D341Med (cell line): ENCODE results near the gene MLLT1.

Source experiments
- DNase-seq: peaks from one replicate; pipeline ENCODE4 v3.0.0; 2012; ENCODE audit warnings: low spot score

Gene MLLT1

DNA sequence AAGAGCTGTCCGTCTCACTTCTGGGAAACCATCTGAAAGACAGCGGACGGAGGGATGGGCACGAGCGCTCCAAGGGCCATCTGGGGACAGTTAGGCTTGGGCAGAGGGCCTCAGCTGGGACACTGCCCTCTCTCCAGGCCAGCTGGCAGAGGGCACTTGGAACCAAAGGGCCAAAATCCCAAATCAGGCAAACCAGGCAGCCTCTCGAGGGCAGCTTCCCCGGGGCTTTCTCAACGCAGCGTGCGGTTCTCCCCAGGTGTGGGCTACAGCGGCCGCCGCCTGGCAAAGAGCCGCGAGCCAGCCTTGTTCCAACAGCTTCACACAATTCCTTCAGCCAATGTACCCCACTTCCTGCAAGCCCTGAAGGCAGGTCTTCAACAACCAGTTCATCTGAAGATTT lies 5.0 kb downstream of the MLLT1 start:
- no peak for DNase-seq

- DNase-seq, result no peak
These were observed 5.8 kb downstream of the MLLT1 start for GRCh38 chr19:6273701-6274601.

- no peak for DNase-seq
These were observed 6.7 kb downstream of the MLLT1 start for GRCh38 chr19:6272913-6273600.

- no peak for DNase-seq
These were observed 7.4 kb downstream of the MLLT1 start for GRCh38 chr19:6272411-6272791.

DNA sequence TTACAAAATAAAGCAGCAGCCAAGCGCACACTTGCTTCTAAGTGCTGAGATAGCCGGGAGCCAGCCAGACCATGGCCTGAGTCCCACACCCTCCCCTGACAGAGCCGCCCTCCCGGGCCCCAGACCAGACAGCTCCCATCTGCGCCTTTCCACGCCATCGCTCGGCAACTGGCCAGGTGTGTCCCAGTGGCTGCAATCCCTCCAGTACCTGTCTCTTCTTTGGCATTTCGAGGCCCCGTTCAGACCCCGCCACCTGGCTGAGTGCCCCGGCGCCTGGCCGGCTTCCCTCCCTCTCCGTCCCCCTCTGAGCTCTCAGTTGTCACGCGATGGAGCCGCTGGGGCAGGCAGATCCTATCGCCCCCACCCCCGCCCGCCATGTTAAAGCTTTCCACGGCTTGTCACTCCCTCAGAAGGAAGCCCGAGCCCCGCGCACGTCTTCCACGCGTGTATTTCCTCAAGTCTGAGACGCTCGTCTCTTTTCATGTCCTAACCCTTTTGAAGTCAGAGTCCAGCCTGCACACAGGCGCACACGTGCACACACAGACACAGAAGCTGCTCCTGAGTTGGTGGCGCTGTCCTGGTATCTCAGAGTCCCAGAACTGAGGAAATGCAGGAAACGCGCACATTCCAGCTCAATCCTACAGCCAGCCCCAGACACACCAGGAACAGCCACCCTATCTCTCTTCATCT lies 7.9 kb downstream of the MLLT1 start:
- DNase-seq, result no peak

DNA sequence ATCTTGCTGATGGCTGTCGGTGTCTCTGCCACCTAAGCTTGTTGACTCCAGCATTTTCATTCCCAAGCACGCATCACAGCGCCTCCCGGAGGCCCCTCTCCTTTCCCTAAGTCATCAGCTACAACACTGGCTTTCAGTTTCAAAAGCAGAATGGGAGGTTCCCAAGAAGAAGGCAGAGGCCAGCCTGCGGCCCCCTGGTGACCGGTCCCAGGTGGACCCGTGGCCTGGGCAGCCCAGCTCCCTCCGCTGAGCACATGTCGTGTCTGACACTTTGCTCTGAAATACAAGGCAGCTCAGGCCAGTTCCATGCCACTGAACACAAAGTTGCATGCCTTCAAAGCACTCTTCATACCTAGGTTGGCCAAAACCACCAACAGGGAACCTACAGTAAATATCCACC lies 8.5 kb downstream of the MLLT1 start:
- DNase-seq, result no peak

DNA sequence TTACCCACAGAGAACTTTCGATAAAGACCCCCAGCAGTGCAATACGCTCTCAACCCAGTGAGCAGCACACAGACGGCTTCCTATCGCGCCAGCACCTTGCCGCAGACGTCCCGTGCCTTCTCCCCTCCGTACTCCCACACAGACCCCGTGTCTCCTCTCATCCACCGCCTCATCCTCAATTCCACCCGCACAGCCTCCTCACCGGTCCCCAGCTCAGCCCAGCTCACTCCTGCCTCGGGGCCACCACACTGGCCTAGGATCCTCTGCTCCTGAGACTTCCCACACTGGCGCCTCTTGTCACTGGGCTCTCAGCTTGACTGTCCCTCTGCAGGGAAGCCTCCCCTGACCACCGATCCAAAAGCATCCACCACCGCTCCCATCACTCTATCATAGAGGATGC lies 9.0 kb downstream of the MLLT1 start:
- DNase-seq, result no peak

DNA sequence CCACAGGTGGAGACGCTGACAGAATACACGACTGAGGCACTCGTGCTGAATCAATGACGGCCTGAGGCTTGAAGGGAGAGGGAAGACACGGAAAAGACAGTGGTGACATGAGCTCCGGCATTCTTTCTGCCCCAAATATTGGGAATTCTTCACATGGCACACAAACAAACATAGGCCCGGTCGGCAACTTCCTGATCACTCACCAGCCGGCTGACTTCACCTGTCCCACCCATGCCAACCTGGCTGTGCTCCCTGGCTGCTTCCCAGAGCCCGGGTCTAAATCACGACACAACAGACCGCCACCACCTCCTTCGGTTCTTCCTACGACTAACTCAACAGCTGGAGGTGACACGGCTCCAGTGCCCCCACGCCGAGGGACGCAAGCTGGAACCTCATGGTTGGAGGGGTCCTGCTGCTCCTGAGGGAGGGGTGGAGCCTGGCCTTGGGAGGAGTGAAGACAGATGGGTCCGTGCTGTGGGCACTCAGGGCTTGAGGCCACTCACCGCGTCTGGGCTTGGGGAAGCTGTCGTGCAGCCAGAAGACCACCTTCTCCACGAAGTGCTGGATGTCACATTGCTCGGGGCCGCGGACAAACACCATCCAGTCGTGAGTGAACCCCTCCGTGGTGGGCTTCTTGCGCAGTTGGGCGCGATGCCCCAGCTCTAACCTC lies 9.6 kb downstream of the MLLT1 start:
- no peak for DNase-seq

DNA sequence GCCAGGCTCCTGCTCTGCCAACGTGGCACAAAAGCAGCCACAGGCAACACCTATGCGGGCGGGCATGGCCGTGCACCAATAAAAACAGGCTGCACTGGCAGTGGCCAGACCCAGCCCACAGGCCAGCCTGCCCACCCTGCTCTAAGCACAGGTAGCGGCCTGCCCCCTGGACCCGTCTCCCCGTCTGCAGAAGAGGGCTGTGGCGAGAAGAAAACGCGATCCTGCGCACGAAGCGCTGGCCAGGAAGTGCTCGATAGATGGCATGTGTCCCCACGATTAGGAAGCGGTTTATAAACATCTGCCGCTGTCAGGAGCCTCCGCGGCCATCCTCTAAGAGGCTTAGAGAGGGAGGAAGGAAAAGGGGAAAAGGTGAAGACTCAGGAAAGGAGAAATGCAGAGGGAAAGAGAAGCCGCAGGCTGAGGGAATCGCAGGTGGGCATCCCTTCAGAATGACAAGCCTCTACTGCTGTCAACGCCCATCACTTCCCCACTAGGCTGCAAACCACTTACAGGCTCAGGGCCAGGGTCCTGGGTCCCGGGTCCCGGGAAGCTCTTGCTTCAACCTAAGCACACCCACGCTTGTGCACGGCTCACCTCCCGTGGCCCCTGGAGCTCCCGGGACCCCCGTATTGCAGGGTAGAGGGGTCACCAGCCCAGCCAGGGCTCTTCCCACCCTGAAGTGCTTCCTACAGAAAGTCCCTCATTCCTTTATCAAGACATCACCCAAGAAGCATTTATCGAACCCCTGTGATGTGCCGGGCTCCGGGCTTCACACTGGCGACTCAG lies 10.5 kb downstream of the MLLT1 start:
- peak; percentile 79 for DNase-seq

GRCh38 chr19:6268382-6268771 lies 11.4 kb downstream of the MLLT1 start:
- DNase-seq, result no peak

GRCh38 chr19:6267552-6268381 lies 12.0 kb downstream of the MLLT1 start:
- DNase-seq, result no peak

DNA sequence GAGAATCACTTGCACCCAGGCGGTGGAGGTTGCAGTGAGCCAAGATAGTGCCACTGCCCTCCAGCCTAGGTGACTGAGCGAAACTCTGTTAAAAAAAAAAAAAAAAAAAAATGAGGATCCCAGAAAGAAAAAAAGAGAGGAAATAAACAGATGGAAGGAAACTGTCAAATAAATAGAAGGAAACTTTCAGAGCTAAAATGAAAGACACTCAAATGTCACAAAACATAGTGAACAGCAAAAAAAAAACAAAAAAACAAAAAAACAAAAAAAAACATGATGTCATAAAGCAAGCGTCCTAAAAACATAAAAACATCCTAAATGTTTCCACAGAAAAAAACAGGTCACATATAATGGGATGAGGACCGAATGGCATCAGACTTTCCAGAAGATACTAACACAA lies 15.0 kb downstream of the MLLT1 start:
- no peak for DNase-seq

- DNase-seq, result no peak
These were observed 15.9 kb downstream of the MLLT1 start for GRCh38 chr19:6263735-6264444.

DNA sequence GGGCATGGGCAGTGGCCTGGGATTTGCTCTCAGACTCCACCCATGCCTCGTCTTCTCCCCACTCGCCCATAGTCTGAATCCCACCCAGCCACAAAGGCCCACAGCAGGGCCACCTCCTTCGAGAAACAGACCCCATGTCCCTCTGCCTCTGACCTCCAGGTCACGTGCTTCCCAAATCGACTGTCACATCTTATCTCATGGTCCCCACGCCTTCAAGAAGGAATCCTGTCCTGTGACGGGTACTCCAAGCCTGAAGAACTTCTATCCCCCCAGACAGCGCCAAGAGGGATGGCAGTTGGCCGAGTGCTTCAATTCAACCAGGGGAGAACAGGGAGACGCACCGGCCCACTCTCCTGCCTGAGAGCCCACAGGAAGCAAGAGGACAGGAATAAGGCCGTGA lies 16.5 kb downstream of the MLLT1 start:
- DNase-seq, result no peak

DNA sequence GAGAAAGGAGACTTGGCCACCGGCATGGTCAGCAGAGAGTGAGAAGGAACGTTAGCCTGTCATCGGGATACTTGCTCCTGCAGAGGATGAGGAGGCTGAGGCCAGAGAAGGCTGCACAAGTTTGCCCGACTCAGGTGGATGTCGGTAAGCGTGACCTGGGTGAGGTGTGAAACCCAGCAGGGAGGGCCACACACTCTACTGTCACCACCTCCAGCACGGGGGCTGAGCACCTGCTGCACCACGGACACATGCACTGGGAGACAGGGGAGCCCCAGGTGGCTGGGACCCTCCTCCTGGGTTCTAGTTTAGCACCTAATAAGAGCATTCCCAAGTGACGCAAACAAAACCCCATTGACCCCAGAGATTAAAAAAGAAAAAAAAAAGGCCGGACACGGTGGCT lies 17.3 kb downstream of the MLLT1 start:
- DNase-seq, result no peak

GRCh38 chr19:6261883-6262282 lies 17.9 kb downstream of the MLLT1 start:
- DNase-seq, result no peak

- peak; percentile 84 for DNase-seq
These were observed 18.7 kb downstream of the MLLT1 start for GRCh38 chr19:6260912-6261650.

DNA sequence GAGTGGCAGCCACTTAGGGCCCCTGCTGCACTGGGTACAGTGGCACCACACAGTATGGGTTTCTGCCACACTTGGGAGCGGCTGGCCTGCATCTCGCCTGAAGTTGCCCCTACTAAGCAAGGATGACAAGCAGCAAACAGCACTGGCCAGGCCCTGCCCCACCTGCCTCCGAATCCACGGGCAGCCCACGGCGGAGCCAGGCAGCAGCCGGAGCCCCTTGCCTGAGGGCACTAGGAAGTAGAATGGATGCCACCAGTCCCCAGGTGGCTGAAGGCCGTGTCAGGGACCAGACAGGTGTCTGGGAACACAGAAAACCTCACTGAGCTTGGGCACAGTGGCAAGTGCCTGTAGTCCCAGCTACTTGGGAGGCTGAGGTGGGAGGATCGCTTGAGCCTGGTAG lies 19.4 kb downstream of the MLLT1 start:
- DNase-seq, result no peak

GRCh38 chr19:6259312-6259861 lies 20.4 kb downstream of the MLLT1 start:
- DNase-seq, result no peak
